ENCODE measurements around the gene CBLN4. TPM values are rescaled to one million over a fixed set of nuclear protein-coding genes. Genes with fewer than 3 reads are reported as not detected.

Gene CBLN4
- total RNA-seq, 1 donor from 2014 or later: not detected

GRCh38 chr20:55964790-55965189, 40.5 kb downstream of the CBLN4 start:
- Mint-ChIP-seq H3K4me1 (ENCODE audit: unreplicated experiment) (no peaks in the 10 kb centered on the region), H3K4me3 (no peak overlapping the region), H3K27me3 (no peaks in the 10 kb centered on the region), H3K36me3 (no peaks in the 10 kb centered on the region), H3K27ac (no peak overlapping the region), H3K9me3 (peaks cover 26% of the 10 kb centered on the region)
- TF ChIP-seq CTCF (conservative IDR thresholded peaks at IDR 0.05): no peak
- no peak for DNase-seq (ENCODE audit: extremely low spot score, unreplicated experiment)

GRCh38 chr20:55961376-55962330, 43.7 kb downstream of the CBLN4 start:
- no peak for DNase-seq (ENCODE audit: extremely low spot score, unreplicated experiment)
- Mint-ChIP-seq H3K4me3 (no peak overlapping the region), H3K27ac (no peak overlapping the region), H3K9me3 (peaks cover 11% of the 10 kb centered on the region), H3K27me3 (no peaks in the 10 kb centered on the region), H3K4me1 (ENCODE audit: unreplicated experiment) (no peaks in the 10 kb centered on the region), H3K36me3 (no peaks in the 10 kb centered on the region)
- no peak for TF ChIP-seq CTCF (conservative IDR thresholded peaks at IDR 0.05)

- H3K4me1 Mint-ChIP-seq (ENCODE audit: unreplicated experiment): no peaks in the 10 kb centered on the region
- no peaks in the 10 kb centered on the region for H3K27me3 Mint-ChIP-seq
- no peak overlapping the region for H3K4me3 Mint-ChIP-seq
- TF ChIP-seq CTCF (conservative IDR thresholded peaks at IDR 0.05): no peak
- H3K27ac Mint-ChIP-seq: no peak overlapping the region
- no peak for DNase-seq (ENCODE audit: extremely low spot score, unreplicated experiment)
- no peaks in the 10 kb centered on the region for H3K36me3 Mint-ChIP-seq
- H3K9me3 Mint-ChIP-seq: peaks cover 5% of the 10 kb centered on the region
Observed at GRCh38 chr20:55953201-55953600, 52.1 kb downstream of the CBLN4 start.

GRCh38 chr20:55947701-55948100, 57.6 kb downstream of the CBLN4 start:
- no peak for TF ChIP-seq CTCF (conservative IDR thresholded peaks at IDR 0.05)
- Mint-ChIP-seq H3K4me3 (no peak overlapping the region), H3K9me3 (peaks cover 14% of the 10 kb centered on the region), H3K27me3 (no peaks in the 10 kb centered on the region), H3K36me3 (no peaks in the 10 kb centered on the region), H3K4me1 (ENCODE audit: unreplicated experiment) (no peaks in the 10 kb centered on the region), H3K27ac (no peak overlapping the region)
- no peak for DNase-seq (ENCODE audit: extremely low spot score, unreplicated experiment)

Other genes starting within 250 kb of the CBLN4 start
- not detected in 2 replicates for gene MC3R, start 243.2 kb upstream of the CBLN4 start, total RNA-seq (ENCODE audit: low replicate concordance)

Measured in type B pancreatic cell (in vitro differentiated cells).